NCI-H2227 (cell line): ENCODE results near the gene FAM13A.

Experiments
- DNase-seq: peaks from one replicate; lab custom pipeline; 2025; ENCODE audit not compliant: unreplicated experiment; lab: John Stamatoyannopoulos, UW

Gene FAM13A

DNA sequence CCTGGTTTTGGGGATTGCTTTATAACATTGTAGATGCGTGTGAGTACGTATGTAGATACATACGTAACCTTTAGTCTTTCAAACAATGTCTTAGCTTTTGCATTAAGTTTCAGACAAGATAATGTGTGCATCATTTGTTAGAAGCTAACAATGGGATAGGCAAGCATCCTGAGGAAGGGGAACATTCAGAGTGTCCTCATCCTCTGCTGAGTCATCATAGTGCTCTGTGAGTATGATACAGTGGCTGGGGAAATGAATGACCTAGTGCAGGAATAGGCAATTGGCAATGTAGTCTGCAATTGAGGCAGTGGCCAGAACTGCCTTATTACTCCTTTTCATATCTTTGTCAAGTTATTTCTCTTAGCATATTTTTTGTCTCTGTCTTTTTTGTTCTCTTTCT, 366.6 kb downstream of the FAM13A start:
- no peak for DNase-seq

DNA sequence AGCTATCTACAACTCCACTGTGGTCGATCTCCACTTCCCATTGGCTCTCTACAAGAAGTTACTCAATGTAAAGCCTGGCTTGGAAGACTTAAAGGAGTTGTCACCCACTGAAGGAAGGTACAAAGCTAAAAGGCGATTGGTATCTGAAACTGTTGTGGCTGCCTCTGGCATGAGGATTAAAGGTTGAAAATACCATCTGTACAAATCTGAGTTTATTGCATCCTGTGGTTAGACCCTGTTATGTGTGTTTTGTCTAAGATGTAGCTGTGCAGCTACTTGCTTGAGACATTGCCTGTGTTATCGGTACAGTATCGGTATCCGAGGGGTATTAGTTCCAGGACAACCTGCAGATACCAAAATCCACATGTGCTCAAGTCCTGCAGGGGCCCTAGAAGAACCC, 375.8 kb downstream of the FAM13A start:
- DNase-seq, result no peak
